Osteocyte (in vitro differentiated cells): ENCODE results near the gene PRKAR1B. TPM values are rescaled to one million over a fixed set of nuclear protein-coding genes. Genes with fewer than 3 reads are reported as not detected.

Experiments used
- DNase-seq: peaks from one replicate; pipeline ENCODE4 v3.0.0; 2021; ENCODE audit warnings: mixed read lengths; ENCODE audit not compliant: unreplicated experiment; ENCODE audit errors: extremely low spot score
- H3K27ac Mint-ChIP-seq: one replicate; pipeline ENCODE4 v1.8.0; 2021; ENCODE audit warnings: mild to moderate bottlenecking, mixed read lengths; ENCODE audit not compliant: unreplicated experiment
- H3K27me3 Mint-ChIP-seq: one replicate; pipeline ENCODE4 v1.8.0; 2021; ENCODE audit warnings: mixed read lengths; ENCODE audit not compliant: unreplicated experiment
- H3K36me3 Mint-ChIP-seq: one replicate; pipeline ENCODE4 v1.8.0; 2021; ENCODE audit warnings: mixed read lengths; ENCODE audit not compliant: unreplicated experiment
- H3K4me1 Mint-ChIP-seq: one replicate; pipeline ENCODE4 v1.8.0; 2021; ENCODE audit warnings: mixed read lengths; ENCODE audit not compliant: unreplicated experiment
- H3K4me3 Mint-ChIP-seq: one replicate; pipeline ENCODE4 v1.8.0; 2021; ENCODE audit warnings: mild to moderate bottlenecking, moderate library complexity, mixed read lengths; ENCODE audit not compliant: unreplicated experiment
- H3K9me3 Mint-ChIP-seq: one replicate; pipeline ENCODE4 v1.8.0; 2021; ENCODE audit warnings: mixed read lengths; ENCODE audit not compliant: unreplicated experiment
- CTCF ChIP-seq: fragments of 200-600 bp; sonication (generic); IDR thresholded peaks from 2 replicates; pipeline ENCODE4 v1.5.0; 2021; ENCODE audit warnings: antibody characterized with exemption, mild to moderate bottlenecking, moderate library complexity
- total RNA-seq: library from RNA; stranded (reverse); gene quantifications from 2 replicates; pipeline ENCODE4 v1.2.1, GENCODE V29; 2021

The PRKAR1B gene
- total RNA-seq, 1 donor from 2014 or later, result 12.0 TPM

- DNase-seq, result no peak
- H3K36me3 Mint-ChIP-seq, result peaks cover 2% of the 10 kb centered on the region
These were observed 143.0 kb downstream of the PRKAR1B start for GRCh38 chr7:584122-584465.

GRCh38 chr7:583410-584121 is 143.5 kb downstream of the PRKAR1B start:
- no peaks in the 10 kb centered on the region for H3K27me3 Mint-ChIP-seq
- no peak for TF ChIP-seq CTCF
- H3K4me1 Mint-ChIP-seq, result peaks cover 24% of the 10 kb centered on the region
- H3K9me3 Mint-ChIP-seq, result no peaks in the 10 kb centered on the region
- no peak for DNase-seq
- H3K36me3 Mint-ChIP-seq, result peaks cover 2% of the 10 kb centered on the region
- no peak overlapping the region for H3K4me3 Mint-ChIP-seq
- no peak overlapping the region for H3K27ac Mint-ChIP-seq

More at GRCh38 chr7:584122-584465, 143.0 kb downstream of the PRKAR1B start:
- Mint-ChIP-seq H3K27ac (no peak overlapping the region), H3K4me3 (no peak overlapping the region), H3K9me3 (no peaks in the 10 kb centered on the region), H3K27me3 (no peaks in the 10 kb centered on the region), H3K4me1 (peaks cover 24% of the 10 kb centered on the region)
- no peak for TF ChIP-seq CTCF

- H3K27ac Mint-ChIP-seq, result no peak overlapping the region
- peaks cover 23% of the 10 kb centered on the region for H3K4me1 Mint-ChIP-seq
- no peak for DNase-seq
- no peak for TF ChIP-seq CTCF
- no peak overlapping the region for H3K4me3 Mint-ChIP-seq
- H3K36me3 Mint-ChIP-seq, result peaks cover 2% of the 10 kb centered on the region
- H3K27me3 Mint-ChIP-seq, result no peaks in the 10 kb centered on the region
- H3K9me3 Mint-ChIP-seq, result no peaks in the 10 kb centered on the region
These were observed 144.2 kb downstream of the PRKAR1B start for GRCh38 chr7:582931-583330.

- Mint-ChIP-seq H3K4me1 (peaks cover 16% of the 10 kb centered on the region), H3K27me3 (no peaks in the 10 kb centered on the region), H3K27ac (no peak overlapping the region), H3K4me3 (no peak overlapping the region), H3K36me3 (peaks cover 2% of the 10 kb centered on the region), H3K9me3 (no peaks in the 10 kb centered on the region)
- no peak for TF ChIP-seq CTCF
- no peak for DNase-seq
These were observed 144.8 kb downstream of the PRKAR1B start for GRCh38 chr7:582081-582835.

GRCh38 chr7:578386-578785 is 148.7 kb downstream of the PRKAR1B start:
- no peak for DNase-seq
- Mint-ChIP-seq H3K36me3 (peaks cover 5% of the 10 kb centered on the region), H3K27me3 (no peaks in the 10 kb centered on the region), H3K4me3 (no peak overlapping the region), H3K4me1 (peaks cover 3% of the 10 kb centered on the region), H3K9me3 (no peaks in the 10 kb centered on the region), H3K27ac (no peak overlapping the region)
- TF ChIP-seq CTCF, result no peak
